GM21447 (cell line): Measurements from ENCODE around the gene TEX11.
"Not testable (repeated sequence)": the region's sequence is repeated elsewhere in the genome, so short reads cannot be mapped to it uniquely, and the experiment has no call there.

Source experiments
- ATAC-seq: cut with Tn5 transposase; IDR thresholded peaks from one replicate; pipeline ENCODE4 v1.9.1; 2021; ENCODE audit not compliant: unreplicated experiment

Gene TEX11

DNA sequence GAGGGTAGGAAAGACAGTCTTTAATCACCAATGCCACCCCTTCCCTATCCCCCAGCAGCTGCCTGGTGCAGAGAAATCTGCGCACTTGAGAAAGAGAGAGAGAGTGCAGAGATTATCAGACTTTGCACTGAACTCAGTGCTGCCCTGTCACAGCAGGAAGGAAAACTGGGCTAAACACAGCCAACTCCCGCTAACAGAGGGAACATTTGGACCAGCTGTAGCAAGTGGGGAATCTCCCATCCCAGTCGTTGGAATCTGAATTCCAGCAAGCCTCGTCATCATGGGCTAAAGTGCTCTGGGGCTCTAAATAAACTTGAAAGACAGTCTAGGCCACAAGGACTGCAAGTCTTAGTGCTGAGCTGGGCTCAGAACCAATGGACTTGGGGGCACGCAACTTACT, 295.2 kb downstream of the TEX11 start:
- ATAC-seq: no peak

DNA sequence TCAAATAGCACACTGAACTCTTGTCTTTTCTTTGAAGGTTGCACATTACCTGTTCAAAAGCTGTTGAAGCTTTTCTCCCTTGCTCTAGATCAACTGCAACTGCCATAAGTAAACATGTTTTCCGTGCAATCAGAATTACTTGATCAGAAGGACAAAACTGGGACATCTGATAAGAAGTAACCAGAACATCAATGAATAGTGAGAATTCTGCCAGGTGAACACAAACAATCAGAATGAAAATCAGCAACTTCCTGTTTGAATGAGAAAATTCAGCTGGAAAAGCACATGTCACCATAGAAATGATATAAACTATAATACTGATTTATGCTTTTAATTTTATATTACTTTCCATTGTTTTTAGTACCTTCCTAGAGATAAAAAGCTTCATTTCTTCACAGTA, 303.2 kb downstream of the TEX11 start:
- ATAC-seq: no peak

DNA sequence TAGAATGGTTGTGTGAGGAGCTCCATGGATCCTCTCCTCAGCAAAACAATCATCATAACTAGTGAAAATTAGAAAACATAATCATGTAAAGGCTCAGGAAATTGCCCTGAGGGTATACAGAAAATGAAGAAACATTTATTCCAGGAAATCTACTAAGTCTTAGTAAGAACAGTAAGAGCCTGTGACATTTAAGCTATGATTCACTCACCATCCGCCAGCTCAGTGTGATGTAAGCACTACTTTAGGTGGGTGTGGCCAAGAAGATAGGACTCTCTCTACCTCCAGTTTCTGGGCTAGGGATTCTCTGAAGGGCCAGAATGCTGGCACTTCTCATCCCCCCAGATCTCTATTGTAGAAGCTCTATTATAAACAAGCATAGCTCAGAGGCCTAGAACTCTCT, 316.4 kb downstream of the TEX11 start:
- no peak for ATAC-seq

DNA sequence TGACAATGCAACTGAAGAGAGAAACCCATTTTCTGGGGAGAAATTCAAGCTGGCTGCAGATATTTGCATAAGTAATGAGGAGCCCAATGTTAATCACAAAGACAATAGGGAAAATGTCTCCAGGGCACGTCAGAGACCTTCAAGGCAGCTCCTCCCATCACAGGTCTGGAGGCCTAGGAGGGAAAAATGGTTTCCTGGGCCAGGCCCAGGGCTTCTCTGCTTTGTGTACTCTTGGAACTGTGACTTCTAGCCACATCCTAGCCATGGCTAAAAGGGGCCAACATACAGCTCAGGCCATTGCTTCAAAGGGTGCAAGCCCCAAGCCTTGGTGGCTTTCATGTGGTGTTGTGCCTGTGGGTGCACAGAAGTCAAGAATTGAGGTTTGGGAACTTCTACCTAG, 321.4 kb downstream of the TEX11 start:
- ATAC-seq: not testable (repeated sequence)

DNA sequence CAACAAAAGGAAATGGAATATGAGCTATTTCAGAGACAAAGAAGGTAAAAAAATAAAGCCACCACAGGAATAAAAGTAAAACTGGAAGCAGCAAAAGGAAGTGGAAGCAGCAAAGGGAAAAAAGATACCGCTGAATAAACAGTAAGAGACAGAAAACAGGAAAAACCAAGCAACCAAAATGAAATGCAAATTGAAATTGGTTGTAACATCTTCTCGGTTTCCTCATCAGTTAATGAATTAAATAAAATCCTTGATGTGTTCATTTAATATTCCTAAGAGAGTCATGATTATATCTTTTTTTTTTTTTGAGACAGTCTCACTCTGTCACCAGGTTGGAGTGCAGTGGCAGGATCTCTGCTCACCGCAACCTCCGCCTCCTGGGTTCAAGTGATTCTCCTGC, 331.1 kb downstream of the TEX11 start:
- no peak for ATAC-seq

DNA sequence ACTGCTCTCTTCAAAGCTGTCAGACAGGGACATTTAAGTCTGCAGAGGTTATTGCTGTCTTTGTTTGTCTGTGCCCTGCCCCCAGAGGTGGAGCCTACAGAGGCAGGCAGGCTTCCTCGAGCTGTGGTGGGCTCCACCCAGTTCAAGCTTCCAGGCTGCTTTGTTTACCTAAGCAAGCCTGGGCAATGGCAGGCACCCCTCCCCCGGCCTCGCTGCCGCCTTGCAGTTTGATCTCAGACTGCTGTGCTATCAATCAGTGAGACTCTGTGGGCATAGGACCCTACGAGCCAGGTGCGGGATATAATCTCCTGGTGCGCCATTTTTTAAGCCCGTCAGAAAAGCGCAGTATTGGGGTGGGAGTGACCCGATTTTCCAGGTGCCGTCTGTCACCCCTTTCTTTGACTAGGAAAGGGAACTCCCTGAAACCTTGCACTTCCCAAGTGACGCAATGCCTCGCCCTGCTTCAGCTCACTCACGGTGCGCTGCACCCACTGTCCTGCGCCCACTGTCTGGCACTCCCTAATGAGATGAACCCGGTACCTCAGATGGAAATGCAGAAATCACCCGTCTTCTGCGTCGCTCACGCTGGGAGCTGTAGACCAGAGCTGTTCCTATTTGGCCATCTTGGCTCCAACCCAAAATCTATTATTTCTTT, 338.5 kb downstream of the TEX11 start:
- not testable (repeated sequence) for ATAC-seq

DNA sequence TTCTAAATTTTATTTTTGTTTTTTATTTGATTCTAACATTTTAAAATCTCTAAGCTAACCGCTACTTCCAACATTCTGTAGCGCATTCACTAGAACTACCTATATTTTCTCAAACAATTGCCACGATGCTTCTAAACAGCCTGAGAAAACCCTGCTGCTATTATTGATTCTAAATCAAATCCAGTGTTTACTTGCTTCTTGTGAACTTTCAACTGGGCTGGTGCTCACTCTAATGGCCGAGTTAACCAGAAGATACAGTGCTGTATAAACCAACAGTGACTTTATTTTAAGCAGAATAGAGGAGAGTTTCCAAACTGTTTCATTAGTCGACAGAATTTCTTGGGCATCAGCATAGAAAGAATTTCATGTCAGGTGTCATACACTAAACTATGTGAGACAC, 353.6 kb downstream of the TEX11 start:
- no peak for ATAC-seq

DNA sequence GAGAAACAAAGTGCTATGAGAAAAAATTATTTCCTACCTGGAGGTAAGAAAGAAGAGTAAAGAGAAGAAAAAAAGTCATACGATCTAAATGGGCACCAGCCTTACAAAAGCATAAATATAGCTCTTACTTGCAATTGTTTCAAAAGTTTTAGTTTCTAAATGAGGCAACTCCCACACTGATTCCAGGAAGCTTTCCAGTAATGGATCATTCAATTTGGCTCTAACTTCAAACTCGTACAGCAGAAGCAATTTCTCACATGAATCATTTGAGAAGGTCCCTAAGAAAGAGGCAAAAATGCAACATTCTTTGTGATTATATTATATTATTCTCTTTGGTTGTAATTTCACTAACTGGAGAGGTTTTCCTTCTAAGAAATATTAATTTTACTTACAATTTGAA, 354.0 kb downstream of the TEX11 start:
- no peak for ATAC-seq

DNA sequence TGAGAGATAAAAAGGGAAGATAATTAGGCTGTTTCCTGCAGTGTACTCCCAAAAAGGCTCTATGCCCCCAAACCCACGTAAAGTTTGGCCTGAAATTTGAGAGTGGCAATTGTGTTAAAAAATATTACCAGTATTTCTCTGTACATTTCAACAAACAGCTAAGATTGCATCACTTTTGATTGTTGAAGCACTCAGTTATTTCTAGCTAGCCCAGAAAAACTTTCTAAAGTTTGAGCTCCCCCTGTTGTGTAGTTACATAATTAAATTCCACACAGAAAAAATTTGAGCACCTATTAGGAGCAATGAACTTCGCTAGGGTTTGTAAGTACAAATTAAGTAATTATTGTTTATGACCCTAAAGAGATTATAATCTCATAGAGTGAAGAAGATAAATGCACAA, 354.4 kb downstream of the TEX11 start:
- ATAC-seq: no peak

DNA sequence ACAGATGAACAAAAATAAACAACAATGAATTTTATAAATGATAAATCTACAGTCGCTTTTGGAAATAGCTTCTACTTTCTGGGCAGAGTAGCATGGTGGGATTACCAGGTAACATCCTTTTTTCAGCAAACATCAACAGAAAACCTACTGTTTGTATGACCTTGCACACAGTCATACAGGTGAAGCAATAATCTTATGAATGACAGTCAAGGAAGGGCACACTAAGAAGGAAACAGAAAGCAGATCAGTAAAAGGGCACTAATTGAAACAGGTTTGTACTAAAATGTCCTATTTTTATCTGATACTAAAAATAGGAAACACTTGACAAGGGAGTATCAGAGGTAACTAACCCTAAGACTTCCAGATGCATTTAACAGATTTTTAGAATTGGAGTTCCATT, 355.0 kb downstream of the TEX11 start:
- peak; percentile 91 for ATAC-seq

DNA sequence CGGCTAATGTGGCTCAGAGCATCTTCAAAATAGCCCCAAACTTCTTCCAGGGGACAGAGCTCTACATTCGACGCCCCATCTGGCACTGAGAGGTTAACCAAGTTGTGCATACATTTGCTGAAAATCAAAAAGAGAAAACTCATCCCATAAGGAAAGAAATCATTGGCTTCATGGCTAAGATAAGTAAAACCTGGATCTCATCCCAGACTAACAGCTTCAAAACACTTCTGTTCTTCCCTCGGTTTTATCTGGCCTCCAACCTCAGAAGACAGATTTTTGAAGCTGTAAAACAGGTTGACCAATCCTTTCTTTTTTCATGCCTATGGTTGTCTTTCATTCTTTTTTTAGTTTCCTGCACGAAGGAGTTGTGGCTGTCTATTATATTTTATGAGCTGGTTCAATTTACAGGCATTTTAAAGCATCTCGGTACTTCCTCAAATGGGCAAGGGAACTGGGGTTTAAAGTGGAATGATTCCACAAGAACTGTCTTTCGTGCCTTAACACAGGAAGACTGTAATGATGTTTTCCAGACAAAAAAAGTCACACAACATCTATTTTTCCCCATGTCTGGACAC, 356.3 kb downstream of the TEX11 start:
- ATAC-seq: no peak

DNA sequence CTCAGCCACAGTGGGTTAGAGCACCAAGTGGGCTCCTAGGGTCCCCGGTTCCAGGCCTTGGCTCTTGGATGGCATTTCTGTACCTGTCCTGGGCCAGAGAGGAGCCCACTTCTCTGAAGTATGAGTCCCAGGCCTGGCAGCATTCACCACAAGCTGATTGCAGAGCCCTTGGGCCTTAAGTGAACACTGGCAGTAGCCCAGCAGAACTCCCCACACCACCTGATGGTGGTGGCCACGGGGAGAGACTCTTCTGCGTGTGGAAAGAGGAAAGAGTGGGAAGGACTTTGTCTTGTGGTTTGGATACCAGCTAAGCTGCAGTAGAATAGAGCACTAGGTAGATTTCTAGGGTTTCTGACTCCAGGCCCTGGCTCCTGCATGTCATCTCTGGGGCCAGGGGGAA, 359.1 kb downstream of the TEX11 start:
- ATAC-seq: no peak

DNA sequence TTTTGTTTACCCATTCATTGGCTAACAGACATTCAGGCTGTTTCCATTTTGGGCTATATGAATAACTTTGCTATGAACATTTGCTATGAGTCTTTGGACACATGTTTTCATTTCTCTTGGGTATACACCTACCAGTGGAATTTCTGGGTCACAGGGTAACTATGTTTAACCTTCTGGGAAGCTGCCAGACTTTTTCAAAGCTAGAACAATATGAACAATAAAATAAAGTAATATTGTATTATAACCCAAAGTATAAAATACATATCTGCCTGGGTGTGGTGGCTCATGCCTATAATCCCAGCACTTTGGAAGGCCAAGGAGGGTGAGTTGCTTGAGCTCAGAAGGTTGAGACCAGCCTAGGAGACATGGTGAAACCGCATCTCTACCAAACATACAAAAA, 373.3 kb downstream of the TEX11 start:
- no peak for ATAC-seq

DNA sequence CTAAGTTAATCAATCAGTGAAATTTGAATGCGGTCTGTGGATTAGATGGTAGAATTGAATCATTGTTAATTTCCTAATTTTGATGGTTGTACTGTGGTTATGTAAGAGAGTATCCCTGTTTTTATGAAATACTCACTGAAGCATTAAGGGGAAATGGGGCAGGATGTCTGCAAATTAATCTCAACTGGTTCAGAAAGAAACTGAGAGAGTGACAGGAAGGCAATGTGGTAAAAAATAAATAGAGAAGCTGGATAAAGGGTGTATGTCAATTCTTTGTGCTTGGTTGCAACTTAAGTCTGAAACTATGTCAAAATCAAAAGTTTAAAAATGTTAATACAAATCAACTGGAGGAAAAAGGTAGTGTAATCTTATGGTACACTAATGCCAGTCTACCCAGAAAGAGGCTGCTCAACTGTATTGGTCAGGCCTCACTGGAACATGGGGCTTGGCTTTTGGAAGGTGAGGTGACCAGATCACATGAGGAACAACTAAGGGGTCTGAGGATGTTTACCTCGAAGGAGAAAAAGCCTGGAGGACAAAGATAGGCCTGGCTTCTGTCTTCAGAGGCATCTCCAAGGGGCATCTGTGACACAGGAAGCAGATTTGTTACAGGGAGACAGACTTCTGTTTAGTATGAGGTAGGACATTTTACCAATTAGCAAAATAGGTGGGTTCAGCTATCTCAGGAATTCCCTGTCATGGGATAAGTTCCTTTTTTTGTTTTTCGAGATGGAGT, 380.7 kb downstream of the TEX11 start:
- ATAC-seq: no peak

DNA sequence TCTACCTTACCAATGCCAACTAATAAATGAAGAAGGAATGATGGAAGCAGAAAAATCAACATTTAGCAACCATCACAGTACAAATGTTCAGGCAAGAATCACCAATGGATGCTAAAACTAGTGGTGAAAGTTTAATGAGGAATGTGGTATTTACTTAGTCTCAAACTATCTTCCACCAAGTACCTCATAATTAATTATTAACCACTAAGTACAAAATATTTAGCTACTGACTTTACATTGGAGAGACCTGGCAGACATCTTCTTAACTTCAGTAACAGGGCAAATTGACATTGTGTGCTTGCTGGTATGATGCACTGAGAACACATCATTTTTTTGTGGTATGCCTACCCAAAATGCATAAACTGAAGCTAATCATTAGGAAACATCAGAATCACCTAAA, 381.5 kb downstream of the TEX11 start:
- no peak for ATAC-seq

DNA sequence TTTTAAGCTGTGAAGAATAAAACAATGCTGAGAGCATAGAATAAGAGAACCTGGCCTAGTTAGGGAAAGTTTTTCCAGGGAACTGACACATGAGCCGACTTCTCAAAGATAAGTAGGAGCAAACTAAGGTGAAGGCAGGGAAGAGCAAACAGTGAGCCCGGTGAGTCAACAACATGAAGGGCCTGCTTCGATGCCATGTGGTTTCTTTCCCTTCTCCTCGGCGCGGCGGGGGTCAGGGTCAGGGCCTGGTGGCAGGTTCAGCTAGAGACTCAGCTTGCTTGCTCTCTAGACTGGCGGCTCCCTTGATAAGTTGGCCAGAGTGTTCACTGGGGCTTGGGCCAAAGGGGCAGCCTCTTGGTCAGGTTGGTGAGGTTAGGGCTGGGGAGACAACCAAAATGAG, 382.8 kb downstream of the TEX11 start:
- no peak for ATAC-seq

DNA sequence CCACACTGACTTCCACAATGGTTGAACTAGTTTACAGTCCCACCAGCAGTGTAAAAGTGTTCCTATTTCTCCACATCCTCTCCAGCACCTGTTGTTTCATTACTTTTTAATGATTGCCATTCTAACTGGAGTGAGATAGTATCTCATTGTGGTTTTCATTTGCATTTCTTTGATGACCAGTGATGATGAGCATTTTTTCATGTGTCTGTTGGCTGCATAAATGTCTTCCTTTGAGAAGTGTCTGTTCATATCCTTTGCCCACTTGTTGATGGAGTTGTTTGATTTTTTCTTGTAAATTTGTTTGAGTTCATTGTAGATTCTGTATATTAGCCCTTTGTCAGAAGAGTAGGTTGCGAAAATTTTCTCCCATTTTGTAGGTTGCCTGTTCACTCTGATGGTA, 392.8 kb downstream of the TEX11 start:
- not testable (repeated sequence) for ATAC-seq

DNA sequence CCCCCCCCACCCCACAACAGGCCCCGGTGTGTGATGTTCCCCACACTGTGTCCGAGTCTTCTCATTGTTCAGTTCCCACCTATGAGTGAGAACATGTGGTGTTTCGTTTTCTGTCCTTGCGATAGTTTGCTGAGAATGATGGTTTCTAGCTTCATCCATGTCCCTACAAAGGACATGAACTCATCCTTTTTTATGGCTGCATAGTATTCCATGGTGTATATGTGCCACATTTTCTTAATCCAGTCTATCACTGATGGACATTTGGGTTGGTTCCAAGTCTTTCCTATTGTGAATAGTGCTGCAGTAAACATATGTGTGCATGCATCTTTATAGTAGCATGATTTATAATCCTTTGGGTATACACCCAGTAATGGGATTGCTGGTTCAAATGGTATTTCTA, 393.2 kb downstream of the TEX11 start:
- not testable (repeated sequence) for ATAC-seq

DNA sequence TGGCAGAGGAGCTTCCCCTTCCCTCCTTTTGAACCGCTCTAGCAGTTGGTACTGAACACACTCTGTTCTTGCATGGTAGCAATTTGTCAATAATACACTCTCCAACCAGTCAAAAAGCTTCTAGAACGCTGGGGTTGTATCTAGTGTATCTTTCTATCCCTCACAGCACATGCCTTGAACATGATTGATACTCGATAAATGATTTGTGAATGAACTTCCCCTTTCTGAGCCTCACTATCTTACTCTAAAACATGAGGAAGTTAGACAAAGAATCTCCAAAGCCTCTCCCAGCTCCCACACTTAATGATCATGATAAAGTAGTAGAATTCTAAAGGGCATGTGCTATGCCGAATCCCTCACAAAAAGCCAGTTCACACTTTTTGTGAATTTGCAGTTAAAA, 399.4 kb downstream of the TEX11 start:
- no peak for ATAC-seq

DNA sequence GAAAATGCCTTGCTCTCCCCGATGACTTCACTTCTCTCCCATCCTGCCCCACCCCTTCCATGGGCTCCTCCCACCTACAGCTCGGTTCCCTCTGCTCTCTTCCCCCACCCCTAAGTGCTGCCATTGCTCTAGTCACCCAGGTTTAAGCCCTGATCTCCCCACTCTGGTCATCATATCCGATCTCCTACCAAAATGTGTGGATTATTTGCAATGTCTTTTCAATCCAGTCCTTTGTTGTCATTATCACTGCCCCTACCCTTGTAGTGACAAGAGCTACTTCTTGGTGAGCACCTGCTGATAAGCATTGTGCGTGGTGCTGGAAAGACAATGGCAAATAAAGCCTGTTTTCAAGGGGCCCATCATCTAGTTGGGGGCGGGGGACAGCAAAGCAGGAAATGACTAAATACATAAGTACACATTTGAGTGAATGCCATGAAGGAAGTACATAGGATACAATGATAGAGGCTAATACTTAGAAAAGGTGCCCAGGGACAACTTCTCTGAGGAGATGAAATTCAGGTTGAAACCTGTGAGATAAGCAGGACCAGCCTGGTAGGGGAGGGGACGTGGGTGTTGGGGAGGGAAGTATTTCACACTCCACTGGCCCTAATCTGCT, 400.1 kb downstream of the TEX11 start:
- no peak for ATAC-seq

DNA sequence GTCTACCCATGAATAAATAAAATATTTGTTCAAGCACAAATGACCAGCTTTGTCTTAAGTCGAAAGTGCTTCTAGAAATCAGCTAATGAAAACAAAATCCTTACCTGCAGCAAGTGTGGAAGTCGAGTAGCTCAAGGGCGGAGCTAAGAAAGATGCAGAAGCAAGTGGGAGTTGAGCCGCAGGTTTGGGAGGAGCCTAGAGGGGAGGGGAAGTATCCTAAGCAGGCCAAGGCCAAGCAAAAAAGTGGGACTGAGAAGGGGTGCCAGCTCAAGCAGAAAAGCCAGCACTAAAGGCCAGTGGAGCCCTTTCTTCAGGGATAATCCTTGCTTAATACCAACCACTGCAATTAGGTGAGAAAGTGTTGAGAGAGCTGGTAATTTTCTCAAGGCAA, 403.1 kb downstream of the TEX11 start:
- no peak for ATAC-seq

DNA sequence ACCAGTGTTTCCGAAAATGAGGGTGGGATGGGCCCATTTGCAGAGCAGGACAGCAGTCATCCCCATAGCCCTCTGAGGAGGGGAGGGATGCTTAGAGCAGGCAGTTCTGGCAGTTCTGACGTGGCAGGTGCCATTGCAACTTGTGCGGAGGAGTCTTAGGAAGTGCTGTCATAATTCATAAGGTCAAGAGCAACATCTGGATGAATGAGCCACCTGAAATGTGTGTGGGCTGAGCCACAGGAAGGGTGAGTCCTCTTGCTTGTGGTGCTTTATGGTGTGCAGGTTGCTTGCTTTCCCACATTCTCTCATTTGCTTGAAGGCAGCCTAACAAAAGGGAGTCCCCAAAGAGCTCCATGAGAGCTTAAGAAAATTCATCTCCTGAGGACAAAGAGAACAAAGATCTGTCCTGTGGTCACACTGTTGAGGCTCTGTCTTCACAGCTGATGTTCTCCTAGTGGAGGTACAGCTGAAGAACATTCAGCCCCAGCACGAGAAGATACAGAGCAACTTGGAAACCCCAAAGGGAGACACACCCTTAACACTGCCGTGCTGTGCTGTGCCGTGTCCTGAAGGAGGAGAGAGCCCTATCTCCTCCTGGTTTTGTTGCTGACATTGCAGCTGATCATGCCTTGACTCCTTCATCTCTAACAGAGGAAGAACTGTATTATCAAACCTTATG, 403.6 kb downstream of the TEX11 start:
- no peak for ATAC-seq
